Fibroblast of skin of abdomen (primary cell): ENCODE results near the gene TEF.

Experiments used
- DNase-seq: peaks from one replicate; pipeline ENCODE4 v3.0.0-alpha.2; 2013

The TEF gene

GRCh38 chr22:41354979-41355378 is 26.8 kb upstream of the TEF start:
- no peak for DNase-seq

GRCh38 chr22:41355895-41356294 is 25.8 kb upstream of the TEF start:
- no peak for DNase-seq

- DNase-seq: no peak
Measured at GRCh38 chr22:41356430-41357028, 25.2 kb upstream of the TEF start.

GRCh38 chr22:41357191-41357590 is 24.6 kb upstream of the TEF start:
- no peak for DNase-seq

- no peak for DNase-seq
Measured at GRCh38 chr22:41358927-41359326, 22.8 kb upstream of the TEF start.

- DNase-seq: no peak
Measured at GRCh38 chr22:41359376-41359775, 22.4 kb upstream of the TEF start.

GRCh38 chr22:41360126-41360525 is 21.6 kb upstream of the TEF start:
- DNase-seq: no peak

GRCh38 chr22:41361716-41362310 is 19.9 kb upstream of the TEF start:
- DNase-seq: no peak

- no peak for DNase-seq
Measured at GRCh38 chr22:41362615-41363014, 19.1 kb upstream of the TEF start.

GRCh38 chr22:41364233-41364632 is 17.5 kb upstream of the TEF start:
- DNase-seq: no peak

- DNase-seq: no peak
Measured at GRCh38 chr22:41364955-41365354, 16.8 kb upstream of the TEF start.

- no peak for DNase-seq
Measured at GRCh38 chr22:41365425-41365824, 16.3 kb upstream of the TEF start.

- no peak for DNase-seq
Measured at GRCh38 chr22:41366323-41367029, 15.3 kb upstream of the TEF start.

- peak; percentile 92 for DNase-seq
Measured at GRCh38 chr22:41367039-41367679, 14.6 kb upstream of the TEF start.

GRCh38 chr22:41367680-41368542 is 13.8 kb upstream of the TEF start:
- DNase-seq: peak; percentile 47

- DNase-seq: no peak
Measured at GRCh38 chr22:41368543-41369423, 13.0 kb upstream of the TEF start.

- no peak for DNase-seq
Measured at GRCh38 chr22:41369424-41369745, 12.4 kb upstream of the TEF start.

- DNase-seq: no peak
Measured at GRCh38 chr22:41369837-41370236, 11.9 kb upstream of the TEF start.

GRCh38 chr22:41377846-41378245 is 3.9 kb upstream of the TEF start:
- no peak for DNase-seq

GRCh38 chr22:41380993-41381328 is 781 bp upstream of the TEF start:
- DNase-seq: peak; percentile 80

- DNase-seq: no peak
Measured at GRCh38 chr22:41382098-41382578, 396 bp downstream of the TEF start.

GRCh38 chr22:41382610-41383009 is 868 bp downstream of the TEF start:
- no peak for DNase-seq
